IMR-90 (cell line): Measurements from ENCODE around the gene ZFP36L1. TPM values are rescaled to one million over a fixed set of nuclear protein-coding genes. Genes with fewer than 3 reads are reported as not detected.

Experiments used
- ATAC-seq: fragments of 200-7000 bp; cut with Tn5 transposase; 2 replicates; pipeline ENCODE4 v1.9.1; 2020; ENCODE audit warnings: low read depth, mild to moderate bottlenecking, moderate library complexity
- BruUV-seq: library from RNA; stranded (reverse); fragments of 400-500 nt; replicated peaks from 2 replicates; lab custom pipeline; 2021; lab: Mats Ljungman, UMichigan
- CTCF ChIA-PET: fragments of 300-600 bp; formaldehyde crosslinking; extraction: SDS; loops from one replicate; lab custom pipeline; 2021; ENCODE audit warnings: antibody characterized with exemption; lab: Yijun Ruan, JAX
- POLR2A ChIA-PET: fragments of 300-600 bp; sonication (Branson Sonifier 250); formaldehyde crosslinking; loops from one replicate; lab custom pipeline; 2022; ENCODE audit warnings: antibody characterized with exemption; ENCODE audit not compliant: unreplicated experiment; lab: Charles Lee
- DNase-seq: peaks from one replicate; pipeline ENCODE4 v3.0.0; 2013
- H2AFZ ChIP-seq: replicated peaks from 2 replicates; pipeline ENCODE3; 2013; ENCODE audit warnings: low read length, mild to moderate bottlenecking; ENCODE audit not compliant: poor library complexity
- H2AK5ac ChIP-seq: 2 replicates; pipeline ENCODE4 v1.6.1; 2013; ENCODE audit warnings: low read depth, low read length, inconsistent platforms
- H2AK9ac ChIP-seq: replicated peaks from 2 replicates; pipeline ENCODE3; 2013; ENCODE audit warnings: mild to moderate bottlenecking, low read depth, low read length, moderate library complexity; ENCODE audit not compliant: poor library complexity
- H2BK120ac ChIP-seq: 2 replicates; pipeline ENCODE4 v1.6.1; 2013; ENCODE audit warnings: low read depth, low read length, inconsistent platforms
- H2BK15ac ChIP-seq: 3 replicates; pipeline ENCODE4 v1.6.1; 2013; ENCODE audit warnings: low read depth, low read length, inconsistent platforms
- H2BK20ac ChIP-seq: 2 replicates; pipeline ENCODE4 v1.6.1; 2013; ENCODE audit warnings: low read depth, mild to moderate bottlenecking, inconsistent platforms, low read length, moderate library complexity
- H2BK5ac ChIP-seq: 2 replicates; pipeline ENCODE4 v1.6.1; 2013; ENCODE audit warnings: mild to moderate bottlenecking, low read depth, low read length, inconsistent platforms; ENCODE audit not compliant: poor library complexity, severe bottlenecking
- H3K14ac ChIP-seq: replicated peaks from 2 replicates; pipeline ENCODE4 v1.6.1; 2013; ENCODE audit warnings: low read depth, low read length, inconsistent platforms
- H3K18ac ChIP-seq: 2 replicates; pipeline ENCODE4 v1.6.1; 2013; ENCODE audit warnings: low read depth, low read length, control low read depth
- H3K23ac ChIP-seq: 2 replicates; pipeline ENCODE4 v1.6.1; 2013; ENCODE audit warnings: low read depth, low read length, inconsistent platforms
- H3K27ac ChIP-seq: 2 replicates; pipeline ENCODE4 v1.5.1; 2013; ENCODE audit warnings: mild to moderate bottlenecking, control low read depth, low read length; ENCODE audit not compliant: insufficient read depth
- H3K27me3 ChIP-seq: 2 replicates; pipeline ENCODE4 v1.6.1; 2013; ENCODE audit warnings: low read length; ENCODE audit not compliant: control insufficient read depth, insufficient read depth
- H3K36me3 ChIP-seq: 2 replicates; pipeline ENCODE4 v1.6.1; 2013; ENCODE audit warnings: low read length, mixed read lengths; ENCODE audit not compliant: control insufficient read depth, insufficient read depth
- H3K4ac ChIP-seq: 2 replicates; pipeline ENCODE4 v1.6.1; 2013; ENCODE audit warnings: low read depth, low read length, inconsistent platforms
- H3K4me1 ChIP-seq: 2 replicates; pipeline ENCODE4 v1.6.1; 2013; ENCODE audit warnings: low read length, mixed read lengths; ENCODE audit not compliant: control insufficient read depth, insufficient read depth
- H3K4me2 ChIP-seq: 2 replicates; pipeline ENCODE4 v1.6.1; 2013; ENCODE audit warnings: low read depth, mild to moderate bottlenecking, control low read depth, low read length, moderate library complexity
- H3K4me3 ChIP-seq: 2 replicates; pipeline ENCODE4 v1.5.1; 2013; ENCODE audit warnings: low read depth, mild to moderate bottlenecking, control low read depth, low read length, moderate library complexity; ENCODE audit not compliant: insufficient read depth
- H3K56ac ChIP-seq: 2 replicates; pipeline ENCODE4 v1.6.1; 2013; ENCODE audit warnings: low read length, inconsistent platforms; ENCODE audit not compliant: insufficient read depth; ENCODE audit errors: extremely low read depth
- H3K79me1 ChIP-seq, 2 experiments: 2 replicates each; pipeline ENCODE4 v1.6.1; 2013; ENCODE audit warnings: low read length in 2 of 2, inconsistent platforms in 1 of 2, low read depth in 1 of 2
- H3K9ac ChIP-seq: 2 replicates; pipeline ENCODE4 v1.6.1; 2013; ENCODE audit warnings: low read depth, low read length, control low read depth
- H3K9me1 ChIP-seq: 2 replicates; pipeline ENCODE4 v1.6.1; 2013; ENCODE audit warnings: low read length, inconsistent platforms; ENCODE audit not compliant: insufficient read depth
- H3K9me3 ChIP-seq: 2 replicates; pipeline ENCODE4 v1.6.1; 2013; ENCODE audit warnings: low read length; ENCODE audit not compliant: control insufficient read depth, insufficient read depth
- H4K20me1 ChIP-seq: 2 replicates; pipeline ENCODE4 v1.6.1; 2013; ENCODE audit warnings: low read length, inconsistent platforms; ENCODE audit not compliant: insufficient read depth
- H4K5ac ChIP-seq: 2 replicates; pipeline ENCODE4 v1.6.1; 2013; ENCODE audit warnings: mild to moderate bottlenecking, low read depth, low read length, control low read depth
- H4K8ac ChIP-seq, 2 experiments: 2 replicates each; pipeline ENCODE4 v1.6.1; 2013; ENCODE audit warnings: low read depth in 2 of 2, low read length in 2 of 2, control low read depth in 1 of 2, inconsistent platforms in 1 of 2
- H4K91ac ChIP-seq: 2 replicates; pipeline ENCODE4 v1.6.1; 2013; ENCODE audit warnings: low read depth, low read length, inconsistent platforms; ENCODE audit not compliant: insufficient read depth
- BHLHE40 ChIP-seq: fragments of 150-350 bp; IDR thresholded peaks from 2 replicates; pipeline ENCODE4 v1.6.1; 2016; ENCODE audit warnings: mild to moderate bottlenecking, low read depth, low read length
- CEBPB ChIP-seq: IDR thresholded peaks from 2 replicates; pipeline ENCODE4 v1.6.1; 2012; ENCODE audit warnings: low read depth, low read length, improper control_type of control experiment
- CHD1 ChIP-seq: IDR thresholded peaks from 2 replicates; pipeline ENCODE4 v1.6.1; 2012; ENCODE audit warnings: low read depth, low read length, improper control_type of control experiment
- ELK1 ChIP-seq: fragments of 150-350 bp; IDR thresholded peaks from 2 replicates; pipeline ENCODE4 v1.6.1; 2016; ENCODE audit warnings: low read depth, mild to moderate bottlenecking, low read length, moderate library complexity, borderline replicate concordance
- FOS ChIP-seq: fragments of 150-350 bp; IDR thresholded peaks from 2 replicates; pipeline ENCODE4 v1.6.1; 2016; ENCODE audit warnings: low read depth, low read length
- MAFK ChIP-seq: IDR thresholded peaks from 2 replicates; pipeline ENCODE4 v1.6.1; 2012; ENCODE audit warnings: low read depth, low read length, improper control_type of control experiment
- MAZ ChIP-seq: IDR thresholded peaks from 2 replicates; pipeline ENCODE4 v1.6.1; 2012; ENCODE audit warnings: low read depth, mild to moderate bottlenecking, low read length, improper control_type of control experiment, moderate library complexity, borderline replicate concordance
- MXI1 ChIP-seq: IDR thresholded peaks from 2 replicates; pipeline ENCODE4 v1.6.1; 2012; ENCODE audit warnings: low read depth, mild to moderate bottlenecking, low read length, moderate library complexity, borderline replicate concordance
- NFE2L2 ChIP-seq: fragments of 150-350 bp; IDR thresholded peaks from 2 replicates; pipeline ENCODE4 v1.6.1; 2016; ENCODE audit warnings: low read depth, mild to moderate bottlenecking, low read length
- POLR2A ChIP-seq: IDR thresholded peaks from 2 replicates; pipeline ENCODE4 v1.6.1; 2012; ENCODE audit warnings: mild to moderate bottlenecking, low read depth, low read length
- RAD21 ChIP-seq: IDR thresholded peaks from 2 replicates; pipeline ENCODE4 v1.6.1; 2012; ENCODE audit warnings: low read length, improper control_type of control experiment
- RCOR1 ChIP-seq: IDR thresholded peaks from 2 replicates; pipeline ENCODE4 v1.6.1; 2012; ENCODE audit warnings: mild to moderate bottlenecking, low read length, improper control_type of control experiment; ENCODE audit not compliant: insufficient replicate concordance
- RFX5 ChIP-seq: IDR thresholded peaks from 2 replicates; pipeline ENCODE4 v1.8.0; 2012; ENCODE audit warnings: low read depth, mild to moderate bottlenecking, low read length, moderate library complexity
- SMC3 ChIP-seq: fragments of 150-350 bp; IDR thresholded peaks from 2 replicates; pipeline ENCODE4 v1.6.1; 2016; ENCODE audit warnings: low read depth, mild to moderate bottlenecking, antibody characterized with exemption, low read length, moderate library complexity
- USF2 ChIP-seq: fragments of 150-350 bp; IDR thresholded peaks from 2 replicates; pipeline ENCODE4 v1.6.1; 2017; ENCODE audit warnings: mild to moderate bottlenecking, antibody characterized with exemption, low read length, low read depth
- WGBS, 2 experiments: methylation state at CpG; one replicate each; pipeline versions ENCODE4 v1.1.5 to v1.1.7; 2013; ENCODE audit warnings: missing lambda C conversion rate in 2 of 2; ENCODE audit not compliant: insufficient read length in 1 of 2; ENCODE audit errors: extremely low coverage in 2 of 2; 5-methylcytosine and 5-hydroxymethylcytosine counted together
- dilution Hi-C: fragments of 300-500 bp; cut with HindIII; formaldehyde crosslinking; loops from one replicate; pipeline ENCODE4 v1.14.3; 2018; ENCODE audit warnings: low sequenced_read_pairs; ENCODE audit not compliant: unreplicated experiment
- in situ Hi-C: fragments of 300-500 bp; cut with MboI; formaldehyde crosslinking; loops from 3 replicates; pipeline ENCODE4 v1.14.3; 2019; ENCODE audit warnings: low sequenced_read_pairs, inconsistent platforms, mixed read lengths
- intact Hi-C: fragments of 100-400 bp; cut with micrococcal nuclease; formaldehyde crosslinking; loops from 2 replicates; pipeline ENCODE4 v1.10.0; 2022
- polyA plus RNA-seq, 3 experiments: library from polyadenylated mRNA; depleted of rRNA; stranded (reverse); fragments of >200 nt; gene quantifications; 2 replicates each; pipeline ENCODE4 v1.2.3, GENCODE V29; 2012; ENCODE audit warnings: low replicate concordance in 1 of 3
- total RNA-seq: library from RNA; depleted of rRNA; stranded (reverse); fragments of >200 nt; gene quantifications from 2 replicates; pipeline ENCODE4 v1.2.3, GENCODE V29; 2012

Gene ZFP36L1
- total and polyA plus RNA-seq, 2 of the 4 experiments (the other 2 are of a cell fraction) = 6.5 to 140 TPM

- H3K9me1 ChIP-seq = peaks cover 7% of the 10 kb centered on the region; the same call in 1 of the 2 replicates
- in situ Hi-C loops (no loop called here), intact Hi-C loops (loop anchor here (10.0 kb wide), 2 partner anchors 332 to 652 kb away; no protein-coding TSS in a partner anchor), dilution Hi-C loops (no loop called here)
- peak overlapping the region; percentile 59 for H2AFZ ChIP-seq
- POLR2A ChIA-PET = interaction anchor here (1.0 to 2.9 kb wide), 3 partner anchors 10 to 18 kb away, joined by 3 to 16 read pairs (median 3); no protein-coding TSS in a partner anchor
- peak overlapping the region; percentile 88; the same call in 1 of the 2 replicates for H2BK20ac ChIP-seq
- peak overlapping the region; percentile 16 for H4K5ac ChIP-seq
- H3K4me2 ChIP-seq = no peak overlapping the region
- 0 out of 2 replicates have a peak overlapping the region, but pooled peaks have one; percentile 3 for H3K14ac ChIP-seq
- no peak overlapping the region for H3K56ac ChIP-seq
- H3K36me3 ChIP-seq = no peaks in the 10 kb centered on the region
- H4K8ac ChIP-seq = peak overlapping the region in 1 of 2 experiments; percentile 36; a peak in 2 of 4 replicates
- H3K27me3 ChIP-seq = no peaks in the 10 kb centered on the region
- peak overlapping the region; percentile 88; the same call in 1 of the 2 replicates for H3K23ac ChIP-seq
- peaks cover 2% of the 10 kb centered on the region; the same call in 1 of the 2 replicates for H3K9me3 ChIP-seq
- peaks cover 4 to 17% of the 10 kb centered on the region in 2 experiments; a peak in 1 of 4 replicates for H3K79me1 ChIP-seq
- H3K18ac ChIP-seq = peak overlapping the region; percentile 71
- ATAC-seq (no peak), DNase-seq (no peak)
- WGBS, 2 experiments = 62% methylated on average over 4 of the region's 7 CpGs; no CpG with 5 or more reads in 1 of the 2 experiments
- H3K27ac ChIP-seq = peak overlapping the region; percentile 15; the same call in 1 of the 2 replicates
- peak overlapping the region; percentile 78 for H2BK5ac ChIP-seq
- peak overlapping the region; percentile 96 for H2BK120ac ChIP-seq
- CTCF ChIA-PET = no interaction called here
- no peak overlapping the region; the same call in 2 of the 3 replicates for H2BK15ac ChIP-seq
- H2AK5ac ChIP-seq = peak overlapping the region; percentile 65; the same call in 1 of the 2 replicates
- no peak overlapping the region for H3K9ac ChIP-seq
- H4K91ac ChIP-seq = peak overlapping the region; percentile 70
- peak overlapping the region; percentile 97; the same call in 1 of the 2 replicates for H3K4ac ChIP-seq
- peaks cover 7% of the 10 kb centered on the region for H4K20me1 ChIP-seq
- peaks cover 16% of the 10 kb centered on the region for H3K4me1 ChIP-seq
- H3K4me3 ChIP-seq = no peak overlapping the region
- BruUV-seq = no TSS peak
- H2AK9ac ChIP-seq = peak overlapping the region; percentile 44
- TF ChIP-seq RFX5 (no peak), ELK1 (no peak), USF2 (no peak), SMC3 (no peak), CEBPB (no peak), FOS (no peak), MXI1 (no peak), RCOR1 (no peak), NFE2L2 (no peak), POLR2A (no peak), RAD21 (no peak), CHD1 (no peak), BHLHE40 (no peak), MAFK (no peak), MAZ (no peak)
Observed at GRCh38 chr14:68797121-68797670, 4.3 kb upstream of the ZFP36L1 start.
